GM21447 (cell line): ENCODE measurements around the gene S1PR5.

Experiments used
- ATAC-seq: cut with Tn5 transposase; IDR thresholded peaks from one replicate; pipeline ENCODE4 v1.9.1; 2021; ENCODE audit not compliant: unreplicated experiment

Gene S1PR5

GRCh38 chr19:10473192-10473591 lies 44.1 kb downstream of the S1PR5 start:
- ATAC-seq = no peak

DNA sequence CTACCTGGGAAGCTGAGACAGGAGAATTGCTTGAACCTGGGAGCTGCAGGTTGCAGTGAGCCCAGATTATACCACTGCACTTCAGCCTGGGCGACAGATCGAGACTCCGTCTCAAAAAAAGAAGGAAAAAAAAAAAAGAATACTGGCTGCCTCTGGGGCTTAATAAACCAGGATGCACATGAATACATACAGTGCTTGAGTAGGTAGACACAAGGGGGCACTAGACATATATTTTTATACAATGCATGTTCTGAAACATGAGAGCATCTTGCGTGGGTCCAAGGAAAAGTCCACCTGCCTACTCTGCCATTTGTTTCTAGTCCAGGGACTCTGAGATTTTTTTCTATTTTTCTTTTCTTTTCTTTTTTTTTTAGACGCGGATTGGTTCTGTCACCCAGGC lies 45.3 kb downstream of the S1PR5 start:
- ATAC-seq = no peak

DNA sequence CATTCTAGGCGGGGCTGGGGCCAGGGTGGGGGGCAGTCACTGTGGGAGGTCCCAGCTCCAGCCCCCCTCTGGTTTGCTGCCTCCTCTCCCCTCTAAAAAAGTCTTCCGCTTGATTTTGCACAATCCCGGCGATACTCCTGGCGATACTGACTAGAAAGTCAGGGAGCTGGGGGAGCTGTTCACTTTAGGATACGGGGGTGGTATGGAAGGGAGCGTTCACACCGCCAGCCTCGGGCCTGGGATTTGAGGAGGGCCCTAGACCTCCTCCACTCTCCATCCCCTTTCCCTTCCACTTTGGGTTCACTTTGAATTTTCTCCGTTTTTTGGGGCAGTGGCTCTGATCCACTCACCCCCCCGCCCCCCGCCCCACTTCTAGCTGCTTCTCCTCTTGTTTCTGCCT lies 49.1 kb downstream of the S1PR5 start:
- ATAC-seq = no peak

DNA sequence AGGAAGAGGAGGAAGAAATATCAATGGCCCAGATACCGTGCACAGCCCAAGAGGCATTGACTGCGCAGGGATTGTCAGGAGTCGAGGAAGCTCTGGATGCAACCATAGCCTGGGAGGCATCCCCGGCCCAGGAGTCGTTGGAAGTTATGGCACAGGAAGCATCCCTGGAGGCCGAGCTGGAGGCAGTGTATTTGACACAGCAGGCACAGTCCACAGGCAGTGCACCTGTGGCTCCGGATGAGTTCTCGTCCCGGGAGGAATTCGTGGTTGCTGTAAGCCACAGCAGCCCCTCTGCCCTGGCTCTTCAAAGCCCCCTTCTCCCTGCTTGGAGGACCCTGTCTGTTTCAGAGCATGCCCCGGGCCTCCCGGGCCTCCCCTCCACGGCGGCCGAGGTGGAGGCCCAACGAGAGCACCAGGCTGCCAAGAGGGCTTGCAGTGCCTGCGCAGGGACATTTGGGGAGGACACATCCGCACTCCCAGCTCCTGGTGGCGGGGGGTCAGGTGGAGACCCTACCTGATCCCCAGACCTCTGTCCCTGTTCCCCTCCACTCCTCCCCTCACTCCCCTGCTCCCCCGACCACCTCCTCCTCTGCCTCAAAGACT lies 50.0 kb downstream of the S1PR5 start:
- no peak for ATAC-seq

GRCh38 chr19:10464456-10464855 lies 52.8 kb downstream of the S1PR5 start:
- ATAC-seq = no peak
